ENCODE data around the gene LONRF3. TPM values are rescaled to one million over a fixed set of nuclear protein-coding genes. Genes with fewer than 3 reads are reported as not detected.

LONRF3 gene
- total and polyA plus RNA-seq, 2 of the 13 experiments (the other 11 are each of a cell fraction or from before 2014, with no cell fraction given), result 4.8 to 11.6 TPM

- TF ChIP-seq CENPX (CRISPR knock-in tag; IDR thresholded peaks at IDR 0.05) (no peak), ZNF839 (CRISPR knock-in tag; IDR thresholded peaks at IDR 0.05; ENCODE audit: borderline replicate concordance) (no peak), ZNF564 (CRISPR knock-in tag; IDR thresholded peaks at IDR 0.05) (no peak), MXD4 (CRISPR knock-in tag; IDR thresholded peaks at IDR 0.05) (no peak), ARHGAP35 (CRISPR knock-in tag; IDR thresholded peaks at IDR 0.05; ENCODE audit: borderline replicate concordance) (no peak), RERE (CRISPR knock-in tag; IDR thresholded peaks at IDR 0.05; ENCODE audit: low read depth) (no peak), ZNF574 (CRISPR knock-in tag; IDR thresholded peaks at IDR 0.05) (peak; percentile 38; the same call in 1 of the 2 replicates), HOXA9 (CRISPR knock-in tag; IDR thresholded peaks at IDR 0.05; ENCODE audit: borderline replicate concordance) (no peak), JDP2 (CRISPR knock-in tag; IDR thresholded peaks at IDR 0.05; ENCODE audit: borderline replicate concordance) (no peak), NR2F2 (IDR thresholded peaks at IDR 0.05; ENCODE audit: borderline replicate concordance, low read depth) (no peak), FUBP1 (CRISPR knock-in tag; IDR thresholded peaks at IDR 0.05; ENCODE audit: borderline replicate concordance) (no peak), EZH2 (conservative IDR thresholded peaks at IDR 0.05; ENCODE audit: low read depth, low read length) (no peak), RBM39 (IDR thresholded peaks at IDR 0.05; ENCODE audit: low read depth, low read length, poor library complexity, severe bottlenecking) (peak; percentile 67), ZNF562 (CRISPR knock-in tag; IDR thresholded peaks at IDR 0.05; ENCODE audit: borderline replicate concordance) (no peak), ZNF264 (CRISPR knock-in tag; IDR thresholded peaks at IDR 0.05) (no peak)
- TF ChIP-seq, protein P1, sequence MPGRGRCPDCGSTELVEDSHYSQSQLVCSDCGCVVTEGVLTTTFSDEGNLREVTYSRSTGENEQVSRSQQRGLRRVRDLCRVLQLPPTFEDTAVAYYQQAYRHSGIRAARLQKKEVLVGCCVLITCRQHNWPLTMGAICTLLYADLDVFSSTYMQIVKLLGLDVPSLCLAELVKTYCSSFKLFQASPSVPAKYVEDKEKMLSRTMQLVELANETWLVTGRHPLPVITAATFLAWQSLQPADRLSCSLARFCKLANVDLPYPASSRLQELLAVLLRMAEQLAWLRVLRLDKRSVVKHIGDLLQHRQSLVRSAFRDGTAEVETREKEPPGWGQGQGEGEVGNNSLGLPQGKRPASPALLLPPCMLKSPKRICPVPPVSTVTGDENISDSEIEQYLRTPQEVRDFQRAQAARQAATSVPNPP (CRISPR knock-in tag; IDR thresholded peaks at IDR 0.05), result no peak
These were observed 1.6 kb downstream of the LONRF3 start (continued) for GRCh38 chrX:118975831-118976598.

All from HepG2 (cell line).